GM12801 (cell line): ENCODE results near the gene UBE2L3.

ENCODE experiments used
- CTCF ChIP-seq: IDR thresholded peaks from one replicate; pipeline ENCODE4 v1.5.1; 2011; ENCODE audit warnings: control low read depth; ENCODE audit not compliant: insufficient read length; ENCODE audit errors: extremely low read depth

UBE2L3 gene

GRCh38 chr22:21589396-21589795 is 21.9 kb downstream of the UBE2L3 start:
- no peak for TF ChIP-seq CTCF

- TF ChIP-seq CTCF = no peak
These were observed 23.5 kb downstream of the UBE2L3 start for GRCh38 chr22:21590809-21591641.

GRCh38 chr22:21591695-21592094 is 24.2 kb downstream of the UBE2L3 start:
- TF ChIP-seq CTCF = no peak

- no peak for TF ChIP-seq CTCF
These were observed 24.9 kb downstream of the UBE2L3 start for GRCh38 chr22:21592422-21592821.

- no peak for TF ChIP-seq CTCF
These were observed 26.1 kb downstream of the UBE2L3 start for GRCh38 chr22:21593406-21594232.

- no peak for TF ChIP-seq CTCF
These were observed 27.4 kb downstream of the UBE2L3 start for GRCh38 chr22:21594865-21595452.

GRCh38 chr22:21598302-21598701 is 30.8 kb downstream of the UBE2L3 start:
- no peak for TF ChIP-seq CTCF
